H1 (cell line): ENCODE data around the gene RNGTT. TPM values are rescaled to one million over a fixed set of nuclear protein-coding genes. Genes with fewer than 3 reads are reported as not detected.
"Not testable (repeated sequence)": the region's sequence is repeated elsewhere in the genome, so short reads cannot be mapped to it uniquely, and the experiment has no call there.

ENCODE experiments used
- CTCF ChIA-PET: fragments of 300-600 bp; sonication (Branson Sonifier 250); formaldehyde crosslinking; loops from one replicate; lab custom pipeline; 2021; ENCODE audit not compliant: partially characterized antibody; lab: Charles Lee
- POLR2A ChIA-PET: fragments of 300-600 bp; sonication (Branson Sonifier 250); formaldehyde crosslinking; loops from one replicate; lab custom pipeline; 2021; ENCODE audit warnings: inconsistent platforms; ENCODE audit not compliant: partially characterized antibody; lab: Charles Lee
- DNase-seq, 2 experiments: peaks; one replicate each; pipeline versions ENCODE4 v3.0.0 to v3.0.0-alpha.2; 2010 to 2022; ENCODE audit warnings: low spot score in 2 of 2, low read depth in 1 of 2, mixed read lengths in 1 of 2
- FAIRE-seq: peaks from 2 replicates; lab custom pipeline; 2011; peaks lifted over from hg19 to GRCh38; lab: Jason Lieb, UNC
- H2AFZ ChIP-seq: 2 replicates; pipeline ENCODE4 v1.8.1; 2012; ENCODE audit warnings: low read length, inconsistent platforms
- H2AK5ac ChIP-seq: 2 replicates; pipeline ENCODE4 v1.6.1; 2013; ENCODE audit warnings: low read depth, low read length
- H2BK120ac ChIP-seq: replicated peaks from 2 replicates; pipeline ENCODE3; 2013; ENCODE audit warnings: low read depth, low read length, inconsistent platforms
- H2BK12ac ChIP-seq: 2 replicates; pipeline ENCODE4 v1.6.1; 2013; ENCODE audit warnings: low read depth, low read length
- H2BK15ac ChIP-seq: 2 replicates; pipeline ENCODE4 v1.6.1; 2013; ENCODE audit warnings: low read length
- H2BK20ac ChIP-seq: 2 replicates; pipeline ENCODE4 v1.6.1; 2013; ENCODE audit warnings: low read length
- H2BK5ac ChIP-seq: 2 replicates; pipeline ENCODE4 v1.6.1; 2013; ENCODE audit warnings: low read depth, low read length
- H3K14ac ChIP-seq: 2 replicates; pipeline ENCODE4 v1.6.1; 2013; ENCODE audit warnings: inconsistent platforms; ENCODE audit not compliant: insufficient read length
- H3K18ac ChIP-seq: 2 replicates; pipeline ENCODE4 v1.6.1; 2013; ENCODE audit warnings: low read length; ENCODE audit errors: extremely low read depth
- H3K23ac ChIP-seq: 2 replicates; pipeline ENCODE4 v1.6.1; 2013; ENCODE audit warnings: inconsistent platforms; ENCODE audit not compliant: insufficient read length
- H3K23me2 ChIP-seq: 2 replicates; pipeline ENCODE4 v1.6.1; 2013; ENCODE audit warnings: low read depth, low read length
- H3K27ac ChIP-seq: 2 replicates; pipeline ENCODE4 v1.6.1; 2011; ENCODE audit warnings: low read depth, low read length, inconsistent platforms
- H3K27me3 ChIP-seq, 4 experiments: replicated peaks in 1 of 4; 1 replicate in 1 of 4; 2 replicates in 3 of 4; pipeline versions ENCODE4 v1.6.1 to v1.8.1; 2011 to 2013; ENCODE audit warnings: low read length in 3 of 4, mild to moderate bottlenecking in 3 of 4, inconsistent platforms in 2 of 4, mixed read lengths in 2 of 4, moderate library complexity in 1 of 4; ENCODE audit not compliant: control insufficient read depth in 3 of 4, insufficient read depth in 3 of 4; ENCODE audit errors: extremely low read depth in 1 of 4
- H3K36me3 ChIP-seq, 4 experiments: 2 replicates each; pipeline versions ENCODE4 v1.6.1 to v1.8.1; 2011 to 2013; ENCODE audit warnings: mild to moderate bottlenecking in 4 of 4, low read length in 3 of 4, moderate library complexity in 2 of 4, control low read depth in 1 of 4, inconsistent platforms in 1 of 4; ENCODE audit not compliant: insufficient read depth in 4 of 4, control insufficient read depth in 2 of 4
- H3K4ac ChIP-seq: replicated peaks from 2 replicates; pipeline ENCODE3; 2013; ENCODE audit warnings: low read length, low read depth, mixed read lengths, inconsistent platforms; ENCODE audit not compliant: insufficient read length
- H3K4me1 ChIP-seq, 4 experiments: replicated peaks in 1 of 4; 1 replicate in 1 of 4; 2 replicates in 3 of 4; pipeline versions ENCODE4 v1.6.1 to v1.8.1; 2011 to 2013; ENCODE audit warnings: low read length in 3 of 4, inconsistent platforms in 2 of 4, mixed read lengths in 1 of 4; ENCODE audit not compliant: insufficient read depth in 4 of 4, control insufficient read depth in 3 of 4
- H3K4me2 ChIP-seq, 2 experiments: 2 replicates each; pipeline versions ENCODE4 v1.6.1 to v1.8.1; 2011 to 2013; ENCODE audit warnings: low read depth in 2 of 2, low read length in 2 of 2, control low read depth in 1 of 2, inconsistent platforms in 1 of 2, mild to moderate bottlenecking in 1 of 2; ENCODE audit not compliant: insufficient read depth in 1 of 2
- H3K4me3 ChIP-seq, 4 experiments: fragments of 200-600, 300-600 bp in 1 of 4; sonication (generic), shearing (Covaris generic), sonication (Bioruptor Twin) in 1 of 4; 2 replicates each; pipeline versions ENCODE4 v1.5.1 to v1.8.1; 2011 to 2016; ENCODE audit warnings: low read length in 4 of 4, low read depth in 3 of 4, control low read depth in 2 of 4, inconsistent platforms in 2 of 4, mild to moderate bottlenecking in 2 of 4, mixed read lengths in 1 of 4, moderate library complexity in 1 of 4; ENCODE audit not compliant: insufficient read depth in 2 of 4; ENCODE audit errors: extremely low read depth in 1 of 4
- H3K56ac ChIP-seq: replicated peaks from 2 replicates; pipeline ENCODE3; 2013; ENCODE audit warnings: low read depth, mild to moderate bottlenecking, mixed read lengths, low read length, inconsistent platforms; ENCODE audit not compliant: insufficient read length
- H3K79me1 ChIP-seq: 2 replicates; pipeline ENCODE4 v1.6.1; 2013; ENCODE audit warnings: low read depth, low read length, control low read depth
- H3K79me2 ChIP-seq, 2 experiments: 2 replicates each; pipeline versions ENCODE4 v1.6.1 to v1.8.1; 2012 to 2013; ENCODE audit warnings: low read length in 2 of 2, mild to moderate bottlenecking in 2 of 2, inconsistent platforms in 1 of 2; ENCODE audit not compliant: insufficient read depth in 2 of 2, control insufficient read depth in 1 of 2
- H3K9ac ChIP-seq, 4 experiments: replicated peaks in 1 of 4; 1 replicate in 1 of 4; 2 replicates in 3 of 4; pipeline versions ENCODE4 v1.6.1 to v1.8.1; 2011 to 2013; ENCODE audit warnings: low read depth in 3 of 4, low read length in 3 of 4, control low read depth in 2 of 4, mild to moderate bottlenecking in 2 of 4, moderate library complexity in 2 of 4, inconsistent platforms in 1 of 4; ENCODE audit errors: extremely low read depth in 1 of 4
- H3K9me3 ChIP-seq, 2 experiments: 2 replicates each; pipeline versions ENCODE4 v1.6.1 to v1.8.1; 2012 to 2013; ENCODE audit warnings: mild to moderate bottlenecking in 2 of 2, moderate library complexity in 2 of 2, control low read depth in 1 of 2, inconsistent platforms in 1 of 2, low read depth in 1 of 2, low read length in 1 of 2, mixed read lengths in 1 of 2; ENCODE audit not compliant: insufficient read depth in 2 of 2
- H4K20me1 ChIP-seq, 2 experiments: replicated peaks in 1 of 2; 2 replicates each; pipeline versions ENCODE3 to v1.8.1; 2011 to 2013; ENCODE audit warnings: inconsistent platforms in 2 of 2, low read length in 2 of 2, mild to moderate bottlenecking in 1 of 2; ENCODE audit not compliant: insufficient read depth in 2 of 2, control insufficient read depth in 1 of 2
- H4K5ac ChIP-seq: 2 replicates; pipeline ENCODE4 v1.6.1; 2013; ENCODE audit warnings: low read length, low read depth, mixed read lengths, inconsistent platforms; ENCODE audit not compliant: insufficient read length
- H4K8ac ChIP-seq: 2 replicates; pipeline ENCODE4 v1.8.0; 2013; ENCODE audit warnings: mild to moderate bottlenecking, moderate library complexity, low read length, inconsistent platforms; ENCODE audit not compliant: insufficient read depth; ENCODE audit errors: extremely low read depth
- H4K91ac ChIP-seq: replicated peaks from 2 replicates; pipeline ENCODE3; 2013; ENCODE audit warnings: low read length, mixed read lengths, inconsistent platforms; ENCODE audit not compliant: insufficient read length
- EP300 ChIP-seq, 2 experiments: IDR thresholded peaks; 1 replicate in 1 of 2; 2 replicates in 1 of 2; pipeline ENCODE4 v1.6.1; 2011 to 2012; ENCODE audit warnings: low read depth in 2 of 2, low read length in 2 of 2, mild to moderate bottlenecking in 2 of 2, borderline replicate concordance in 1 of 2, inconsistent platforms in 1 of 2, moderate library complexity in 1 of 2
- WGBS, 2 experiments: shearing (Covaris generic) in 1 of 2; methylation state at CpG; one replicate each; pipeline versions ENCODE4 v1.1.6 to v1.1.7; 2013 to 2015; ENCODE audit warnings: low lambda C conversion rate in 2 of 2, mixed read lengths in 2 of 2, inconsistent platforms in 1 of 2, low coverage in 1 of 2, missing lambda C conversion rate in 1 of 2; ENCODE audit not compliant: insufficient replicate concordance in 2 of 2, insufficient coverage in 1 of 2, insufficient read length in 1 of 2; ENCODE audit errors: extremely low coverage in 1 of 2, missing lambda C conversion rate in 1 of 2; 5-methylcytosine and 5-hydroxymethylcytosine counted together
- polyA plus RNA-seq, 7 experiments: library from polyadenylated mRNA; depleted of rRNA in 3 of 7; stranded (reverse) in 5 of 7; unstranded in 2 of 7; fragments of >200 nt in 5 of 7; fragments of 200-250 nt in 2 of 7; gene quantifications; 1 replicate in 5 of 7; 2 replicates in 1 of 7; 4 replicates in 1 of 7; pipeline versions ENCODE4 v1.2.1 to v1.2.3, GENCODE V29; 2011 to 2013; ENCODE audit warnings: missing spikeins in 2 of 7, mixed read lengths in 2 of 7
- total RNA-seq: library from RNA; stranded (reverse); fragmentation: NEBNext Ultra II Directional; extraction: Animal tissue kit (Norgen Biotek cat#: 25700); gene quantifications from 2 replicates; pipeline ENCODE4 v1.2.1, GENCODE V29; 2021

Gene RNGTT
- total and polyA plus RNA-seq, 2 of the 8 experiments (the other 6 are each of a cell fraction or from before 2014, with no cell fraction given) = 3.6 to 21.2 TPM

GRCh38 chr6:88932019-88932418 lies 31.4 kb downstream of the RNGTT start:
- H3K23me2 ChIP-seq, H3K4me2 ChIP-seq, H4K20me1 ChIP-seq, H3K4me3 ChIP-seq, H3K27ac ChIP-seq, H3K14ac ChIP-seq, H2BK15ac ChIP-seq, H3K9me3 ChIP-seq, H3K79me2 ChIP-seq, H3K4ac ChIP-seq, H2BK120ac ChIP-seq, FAIRE-seq, H3K79me1 ChIP-seq, H4K8ac ChIP-seq, H2BK20ac ChIP-seq, H2BK12ac ChIP-seq, H3K18ac ChIP-seq, POLR2A ChIA-PET, DNase-seq, H4K5ac ChIP-seq, H3K27me3 ChIP-seq, H2AFZ ChIP-seq, H2AK5ac ChIP-seq, H3K56ac ChIP-seq, CTCF ChIA-PET, H3K23ac ChIP-seq, H3K4me1 ChIP-seq, H4K91ac ChIP-seq, H3K9ac ChIP-seq, H2BK5ac ChIP-seq: not testable (repeated sequence)
- H3K36me3 ChIP-seq = peaks cover 0 to 31% (median 7%) of the 10 kb centered on the region in 4 experiments; a peak in 3 of 8 replicates
- TF ChIP-seq EP300 (IDR thresholded peaks at IDR 0.05; ENCODE audit: borderline replicate concordance in 1 of 2, low read depth in 2 of 2, low read length in 2 of 2) = peak in 1 of 2 experiments; percentile 77; a peak in 1 of 3 replicates
- WGBS, 2 experiments = 95% methylated on average over 5 of the region's 5 CpGs; no CpG with 5 or more reads in 1 of the 2 experiments
